Mesenteric fat pad (tissue), 1 donor: Measurements from ENCODE around the gene DOHH. TPM values are rescaled to one million over a fixed set of nuclear protein-coding genes. Genes with fewer than 3 reads are reported as not detected.
"Not testable (repeated sequence)": the region's sequence is repeated elsewhere in the genome, so short reads cannot be mapped to it uniquely, and the experiment has no call there.

Experiments
- DNase-seq: peaks from one replicate; pipeline ENCODE4 v3.0.0-alpha.2; 2020; ENCODE audit warnings: low spot score
- total RNA-seq: library from RNA; stranded (reverse); fragmentation: NEBNext Ultra II Directional; extraction: Animal tissue kit (Norgen Biotek cat#: 25700); gene quantifications from one replicate; pipeline ENCODE4 v1.2.1, GENCODE V29; 2021
- donor health status: DM: yes; HTN: yes; CAD: no.

DOHH gene
- total RNA-seq, 1 donor from 2014 or later: 10.5 TPM

GRCh38 chr19:3535235-3535535 lies 34.7 kb upstream of the DOHH start:
- no peak for DNase-seq

- no peak for DNase-seq
These were observed 34.1 kb upstream of the DOHH start for GRCh38 chr19:3534375-3535234.

DNA sequence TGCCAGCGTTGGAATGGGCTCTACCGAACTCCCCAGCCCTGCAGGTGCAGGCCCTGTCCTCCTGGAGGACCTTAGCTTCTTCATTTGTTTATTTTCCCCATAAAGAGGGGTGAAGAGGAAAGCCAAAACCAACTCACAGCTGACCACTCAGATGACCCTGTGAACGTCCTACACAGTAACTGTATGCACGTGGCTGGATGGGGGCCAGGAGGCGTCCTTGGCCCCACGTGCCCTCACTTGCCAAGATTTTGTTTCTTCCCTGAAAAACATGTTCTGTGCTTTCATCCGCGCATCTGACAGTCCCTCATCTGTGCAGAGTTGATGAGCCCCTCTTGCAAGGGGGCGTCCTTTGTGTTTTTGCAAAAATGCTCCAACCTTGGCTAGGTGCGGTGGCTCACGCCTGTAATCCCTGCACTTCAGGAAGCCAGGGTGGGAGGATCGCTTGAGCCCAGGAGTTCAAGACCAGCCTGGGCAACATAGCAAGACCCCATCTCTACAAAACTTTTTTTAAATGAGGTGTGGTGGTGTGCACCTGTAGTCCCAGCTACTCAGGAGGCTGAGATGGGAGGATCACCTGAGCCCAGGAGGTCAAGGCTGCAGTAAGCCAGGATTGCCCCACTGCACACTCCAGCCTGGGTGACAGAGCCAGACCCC lies 33.2 kb upstream of the DOHH start:
- no peak for DNase-seq

DNA sequence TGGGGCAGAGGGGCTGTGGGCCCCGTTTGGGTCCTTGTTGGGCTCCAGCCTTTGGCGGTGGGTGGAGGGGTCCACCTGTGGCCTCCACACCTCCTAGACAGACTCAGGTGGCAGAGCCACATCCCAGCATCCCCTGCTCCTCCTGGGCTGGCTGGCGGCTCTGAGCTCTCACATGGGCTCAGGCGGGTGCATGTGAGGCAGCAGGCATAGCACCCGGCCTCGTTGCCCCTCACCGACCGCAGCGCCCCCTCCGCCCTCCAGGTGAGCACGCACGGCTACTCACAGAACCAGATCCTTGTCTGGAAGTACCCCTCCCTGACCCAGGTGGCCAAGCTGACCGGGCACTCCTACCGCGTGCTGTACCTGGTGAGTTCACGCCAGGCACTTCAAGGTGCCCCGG lies 32.6 kb upstream of the DOHH start:
- DNase-seq: no peak

- no peak for DNase-seq
These were observed 31.8 kb upstream of the DOHH start for GRCh38 chr19:3532154-3532786.

- no peak for DNase-seq
These were observed 31.2 kb upstream of the DOHH start for GRCh38 chr19:3531716-3532115.

GRCh38 chr19:3530389-3530788 lies 29.9 kb upstream of the DOHH start:
- no peak for DNase-seq

GRCh38 chr19:3529299-3529698 lies 28.8 kb upstream of the DOHH start:
- DNase-seq: not testable (repeated sequence)

DNA sequence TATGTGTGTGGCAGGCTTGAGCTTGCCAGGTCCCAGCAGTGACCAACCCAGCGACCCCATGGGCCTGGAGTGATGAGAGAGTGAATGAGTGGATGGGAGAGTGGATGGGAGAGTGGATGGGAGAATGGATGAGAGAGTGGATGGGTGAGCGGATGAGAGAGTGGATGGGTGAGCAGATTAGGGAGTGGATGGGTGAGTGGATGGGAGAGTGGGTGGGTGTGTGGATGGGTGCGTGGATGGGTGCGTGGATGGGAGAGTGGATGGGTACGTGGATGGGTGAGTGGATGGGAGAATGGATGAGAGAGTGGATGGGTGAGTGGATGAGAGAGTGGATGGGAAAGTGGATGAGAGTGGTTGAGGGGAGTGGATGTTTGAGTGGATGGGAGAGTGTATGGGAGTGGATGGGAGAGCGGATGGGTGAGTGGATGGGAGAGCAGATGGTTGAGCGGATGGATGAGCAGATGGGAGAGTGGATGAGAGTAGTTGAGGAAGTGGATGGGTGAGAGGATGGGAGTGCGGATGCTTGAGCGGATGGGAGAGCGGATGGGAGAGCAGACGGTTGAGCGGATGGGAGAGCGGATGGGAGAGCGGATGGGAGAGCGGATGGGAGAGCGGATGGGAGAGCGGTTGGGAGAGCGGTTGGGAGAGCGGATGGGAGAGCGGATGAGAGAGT lies 28.2 kb upstream of the DOHH start:
- DNase-seq: no peak

DNA sequence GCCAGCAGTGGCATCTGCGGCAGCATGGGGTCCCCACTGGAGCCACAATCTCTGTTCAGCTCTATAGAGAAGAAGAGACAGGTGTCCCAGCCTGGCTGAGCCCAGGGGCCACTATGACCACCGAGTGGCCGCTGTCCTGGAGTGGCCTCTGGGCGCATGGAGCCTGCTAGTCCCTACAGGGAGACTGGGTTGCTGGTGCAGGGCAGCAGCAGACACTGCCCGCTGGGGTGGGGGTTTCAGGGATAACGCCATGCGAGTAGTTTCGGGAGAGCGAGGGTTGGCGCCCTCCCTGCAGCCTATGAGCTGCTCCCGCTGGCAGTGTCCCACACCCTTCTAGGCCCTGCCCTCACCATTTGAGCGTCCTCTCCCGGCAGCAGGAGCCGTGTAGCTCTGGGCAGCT lies 27.6 kb upstream of the DOHH start:
- DNase-seq: no peak

DNA sequence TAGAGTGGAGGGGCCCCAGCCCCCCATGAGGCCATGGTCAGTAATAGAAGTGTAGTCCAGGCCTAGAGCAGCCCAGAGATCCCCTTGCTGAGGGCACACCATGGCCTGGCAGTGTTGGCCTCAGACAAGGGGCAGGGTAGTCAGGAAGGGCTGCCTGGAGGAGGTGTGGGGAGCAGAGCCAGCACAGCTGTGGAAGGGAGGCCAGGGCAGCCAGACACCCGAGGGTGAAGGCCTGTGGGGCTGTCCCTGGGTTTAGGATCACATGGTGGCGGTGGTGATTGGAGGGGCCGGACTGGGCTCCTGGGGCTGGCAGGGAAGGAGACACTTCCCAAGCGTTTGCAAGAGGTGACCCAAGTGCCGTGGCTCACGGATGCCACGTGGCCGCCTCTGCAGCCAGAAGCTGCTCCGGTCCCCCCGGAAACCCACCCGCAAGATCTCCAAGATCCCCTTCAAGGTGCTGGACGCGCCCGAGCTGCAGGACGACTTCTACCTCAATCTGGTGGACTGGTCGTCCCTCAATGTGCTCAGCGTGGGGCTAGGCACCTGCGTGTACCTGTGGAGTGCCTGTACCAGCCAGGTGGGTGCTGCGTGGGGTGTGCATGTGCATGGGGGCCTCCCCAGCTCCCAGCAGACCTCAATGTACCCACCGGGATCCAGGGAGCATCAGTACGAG lies 26.9 kb upstream of the DOHH start:
- DNase-seq: no peak

DNA sequence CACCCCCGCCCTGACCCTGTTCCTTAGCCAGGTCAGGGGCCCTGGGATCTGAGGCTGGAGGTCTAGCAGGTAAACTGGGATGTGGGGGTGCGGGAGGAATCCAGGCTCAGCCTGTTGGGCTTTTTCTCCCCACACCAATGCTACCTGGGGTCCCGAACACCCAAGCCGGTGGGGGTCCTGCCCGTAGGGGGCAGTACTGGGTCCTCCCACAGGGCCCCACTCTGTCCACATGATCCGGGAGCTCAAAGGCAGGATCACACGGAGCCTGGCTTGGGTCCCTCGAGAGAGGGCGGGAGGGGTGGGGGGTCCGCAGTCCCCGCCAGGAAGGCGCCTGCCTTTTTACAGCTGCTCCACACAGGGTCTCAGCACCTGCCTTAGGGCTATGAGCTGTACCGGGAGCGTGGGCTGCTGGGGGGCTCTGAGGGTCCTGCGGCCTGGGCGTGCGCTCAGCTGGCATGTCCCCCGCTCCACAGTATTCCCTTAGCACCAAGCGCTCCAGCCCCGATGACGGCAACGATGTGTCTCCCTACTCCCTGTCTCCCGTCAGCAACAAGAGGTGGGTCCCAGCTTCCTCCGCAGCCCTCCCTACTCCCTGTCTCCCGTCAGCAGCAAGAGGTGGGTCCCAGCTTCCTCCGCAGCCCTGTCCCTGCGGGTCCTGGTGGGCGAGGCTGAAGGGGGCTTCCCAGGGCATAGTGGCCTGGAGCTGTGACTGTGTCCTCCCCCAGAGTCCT lies 26.2 kb upstream of the DOHH start:
- DNase-seq: no peak

DNA sequence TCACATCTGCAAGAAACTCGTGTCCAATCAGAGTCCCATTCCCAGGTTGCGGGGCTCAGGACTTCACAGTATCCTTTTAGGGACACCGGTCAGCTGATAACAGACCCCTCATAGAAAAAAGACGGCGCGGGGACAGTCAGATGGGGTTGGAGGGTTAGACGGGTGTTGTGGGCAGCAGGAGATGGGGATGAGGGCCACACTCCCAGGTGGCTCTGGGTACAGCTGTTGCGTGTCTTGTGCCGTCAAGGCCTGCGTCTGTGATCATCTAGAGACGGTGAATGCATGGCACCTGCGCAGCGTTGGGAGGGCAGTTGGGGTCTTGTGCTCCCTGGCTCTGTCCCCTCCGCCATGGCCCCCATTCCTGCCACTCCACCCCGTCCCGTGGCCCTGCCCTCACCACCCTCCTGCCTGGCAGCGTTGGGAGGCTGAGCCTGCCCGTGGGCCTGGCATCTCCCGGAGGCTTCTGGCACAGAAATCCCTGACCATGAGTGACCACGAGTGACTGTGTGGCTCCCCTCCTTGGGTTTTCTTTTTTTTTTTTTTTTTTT lies 24.5 kb upstream of the DOHH start:
- DNase-seq: no peak

GRCh38 chr19:3524078-3524842 lies 23.8 kb upstream of the DOHH start:
- DNase-seq: no peak

DNA sequence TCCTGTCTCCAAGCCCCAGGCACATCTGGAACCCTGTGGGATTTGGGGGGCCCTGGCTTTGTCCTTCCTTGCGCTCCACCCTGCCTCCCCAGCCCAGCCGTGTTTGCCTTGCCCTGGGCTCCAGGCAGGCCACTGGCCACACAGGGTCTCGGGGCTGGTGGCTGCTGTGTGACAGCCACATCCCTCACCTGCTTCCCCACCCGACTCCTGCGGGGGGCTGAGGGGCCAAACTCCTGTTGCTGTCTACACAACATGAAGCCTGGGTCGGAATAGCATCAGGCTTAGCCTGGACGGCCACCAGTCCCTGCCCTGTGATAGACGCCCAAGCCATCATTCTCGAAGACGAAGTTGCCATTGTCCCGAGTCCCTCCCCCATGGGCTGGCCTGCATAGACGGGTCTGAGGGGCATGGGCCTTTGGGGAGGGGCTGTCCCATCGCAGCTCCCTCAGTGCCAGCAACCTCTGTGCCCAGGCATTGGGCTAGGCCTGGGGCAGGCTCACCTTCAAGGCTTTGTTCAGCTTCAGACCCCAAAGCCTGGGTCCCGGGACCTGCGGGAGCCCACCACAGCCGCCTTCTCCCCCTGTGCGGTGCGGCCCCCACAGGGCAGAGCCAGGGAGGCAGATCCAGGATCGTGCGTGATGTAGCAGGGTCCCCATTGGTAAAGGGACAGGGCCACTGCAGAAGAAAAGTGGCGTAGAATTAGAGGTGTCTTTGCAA lies 23.0 kb upstream of the DOHH start:
- no peak for DNase-seq

GRCh38 chr19:3522421-3523360 lies 22.2 kb upstream of the DOHH start:
- DNase-seq: no peak

GRCh38 chr19:3521104-3521445 lies 20.6 kb upstream of the DOHH start:
- DNase-seq: no peak
